K562 (cell line): ENCODE measurements around the gene UGT1A5. TPM values are rescaled to one million over a fixed set of nuclear protein-coding genes. Genes with fewer than 3 reads are reported as not detected.

ENCODE experiments used
- ELF1 ChIP-seq: fragments of 200-800 bp; sonication (Bioruptor generic); IDR thresholded peaks from 2 replicates; pipeline ENCODE4 v1.6.1; 2016; ENCODE audit warnings: missing genetic modification characterization, missing compliant biosample characterization
- POLR2G ChIP-seq: fragments of 200-400 bp; formaldehyde crosslinking; IDR thresholded peaks from 2 replicates; pipeline ENCODE4 v1.6.1; 2017; ENCODE audit warnings: low read depth, mild to moderate bottlenecking, antibody characterized with exemption, low read length, moderate library complexity
- RREB1 ChIP-seq: fragments of 250-450 bp; sonication (Bioruptor Pico); IDR thresholded peaks from 2 replicates; pipeline ENCODE4 v1.4.0; 2020
- polyA plus RNA-seq, 8 experiments: library from polyadenylated mRNA; depleted of rRNA in 4 of 8; stranded (reverse) in 5 of 8; unstranded in 3 of 8; fragments of >200 nt; fragmentation: Nextera tagmentation in 2 of 8; fragmentation: Illumina TruSeq in 1 of 8; extraction: Ambion mirVana in 2 of 8; extraction: Trizol in 1 of 8; gene quantifications; 2 replicates each; pipeline versions ENCODE4 v1.2.1 to v1.2.3, GENCODE V29; 2011 to 2014; ENCODE audit warnings: inconsistent platforms in 1 of 8, missing spikeins in 1 of 8
- total RNA-seq, 7 experiments: library from RNA; depleted of rRNA in 6 of 7; stranded (reverse); fragments of >200 nt in 6 of 7; fragmentation: Illumina TruSeq in 2 of 7; extraction: Trizol in 2 of 7; gene quantifications; 2 replicates each; pipeline versions ENCODE4 v1.2.1 to v1.2.3, GENCODE V29; 2011 to 2021; ENCODE audit warnings: low replicate concordance in 1 of 7

The UGT1A5 gene
- total and polyA plus RNA-seq, 9 of the 15 experiments (the other 6 are each of a cell fraction or from before 2014, with no cell fraction given) = not detected

DNA sequence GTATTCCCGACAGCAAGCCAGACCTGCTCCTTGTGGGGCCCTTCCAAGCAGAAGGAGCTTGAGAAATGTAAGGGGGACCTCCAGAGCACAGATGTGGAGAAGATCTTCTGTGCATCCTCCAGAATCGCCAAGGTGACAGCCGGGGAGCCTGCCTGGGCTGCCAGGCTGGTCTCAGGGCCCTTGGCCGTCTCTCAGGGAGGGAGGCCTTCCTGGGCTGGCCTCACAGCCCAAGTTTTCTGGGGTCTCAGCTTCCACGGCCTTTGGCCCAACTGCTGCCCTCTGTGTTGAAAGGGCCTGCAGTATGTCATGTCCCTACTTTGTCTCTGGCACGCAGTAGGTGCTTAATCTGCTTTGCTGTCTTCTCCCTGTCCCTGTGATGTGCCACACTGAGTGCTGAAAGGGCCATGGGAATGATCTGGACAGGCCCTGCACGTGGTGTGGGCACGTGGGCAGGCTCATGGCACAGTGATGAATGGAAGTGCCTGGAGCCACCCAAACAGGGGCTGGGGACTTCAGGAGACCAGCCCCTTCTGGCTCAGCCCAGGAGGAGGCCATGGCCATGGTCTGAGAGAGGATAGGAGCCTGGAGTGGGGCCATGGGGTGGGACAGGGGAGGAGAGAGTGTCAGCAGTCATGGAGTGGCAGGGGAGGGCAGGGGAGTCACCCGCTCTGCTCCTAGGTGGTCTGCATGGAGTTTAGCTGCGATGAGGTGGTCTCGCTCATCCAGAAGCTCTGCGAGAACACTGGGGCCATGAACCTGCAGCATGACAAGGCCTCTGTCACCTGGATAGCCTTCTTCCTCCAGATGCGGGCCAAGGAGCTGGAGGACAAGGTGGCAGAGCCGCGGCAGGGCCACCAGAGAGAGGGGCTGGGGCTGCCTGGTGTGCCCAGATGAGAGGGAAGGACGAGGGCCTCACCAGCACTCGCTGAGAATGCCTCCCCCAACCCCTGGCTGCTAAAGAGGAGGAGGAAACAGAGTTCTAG is 106.2 kb downstream of the UGT1A5 start (continued):
- no peak for TF ChIP-seq RREB1
- TF ChIP-seq ELF1 = no peak
- no peak for TF ChIP-seq POLR2G
